K562 (cell line): ENCODE measurements around the gene SMIM11. TPM values are rescaled to one million over a fixed set of nuclear protein-coding genes. Genes with fewer than 3 reads are reported as not detected.

Experiments
- CHD2 ChIP-seq: IDR thresholded peaks from 2 replicates; pipeline ENCODE4 v1.6.1; 2011; ENCODE audit warnings: low read depth, low read length
- POU5F1 ChIP-seq: fragments of 150-350 bp; IDR thresholded peaks from 2 replicates; pipeline ENCODE4 v1.6.1; 2014; ENCODE audit warnings: borderline replicate concordance, low read length, low read depth, mild to moderate bottlenecking; ENCODE audit not compliant: partially characterized antibody
- polyA plus RNA-seq, 8 experiments: library from polyadenylated mRNA; depleted of rRNA in 4 of 8; stranded (reverse) in 5 of 8; unstranded in 3 of 8; fragments of >200 nt; fragmentation: Nextera tagmentation in 2 of 8; fragmentation: Illumina TruSeq in 1 of 8; extraction: Ambion mirVana in 2 of 8; extraction: Trizol in 1 of 8; gene quantifications; 2 replicates each; pipeline versions ENCODE4 v1.2.1 to v1.2.3, GENCODE V29; 2011 to 2014; ENCODE audit warnings: inconsistent platforms in 1 of 8, missing spikeins in 1 of 8
- total RNA-seq, 7 experiments: library from RNA; depleted of rRNA in 6 of 7; stranded (reverse); fragments of >200 nt in 6 of 7; fragmentation: Illumina TruSeq in 2 of 7; extraction: Trizol in 2 of 7; gene quantifications; 2 replicates each; pipeline versions ENCODE4 v1.2.1 to v1.2.3, GENCODE V29; 2011 to 2021; ENCODE audit warnings: low replicate concordance in 1 of 7
- TF ChIP-seq, protein P1 (sequence below): fragments of 250-450 bp; sonication (Bioruptor Pico); IDR thresholded peaks from 2 replicates; pipeline ENCODE4 v1.4.0; 2020; ENCODE audit warnings: mild to moderate bottlenecking, moderate library complexity
- TF ChIP-seq, protein P2 (sequence below): fragments of 200-800 bp; sonication (Bioruptor generic); IDR thresholded peaks from 2 replicates; pipeline ENCODE4 v1.6.1; 2017; ENCODE audit warnings: missing genetic modification characterization, missing compliant biosample characterization

Gene SMIM11
- total and polyA plus RNA-seq, 9 of the 15 experiments (the other 6 are each of a cell fraction or from before 2014, with no cell fraction given), result 3.9 to 113 (median 25.5) TPM

DNA sequence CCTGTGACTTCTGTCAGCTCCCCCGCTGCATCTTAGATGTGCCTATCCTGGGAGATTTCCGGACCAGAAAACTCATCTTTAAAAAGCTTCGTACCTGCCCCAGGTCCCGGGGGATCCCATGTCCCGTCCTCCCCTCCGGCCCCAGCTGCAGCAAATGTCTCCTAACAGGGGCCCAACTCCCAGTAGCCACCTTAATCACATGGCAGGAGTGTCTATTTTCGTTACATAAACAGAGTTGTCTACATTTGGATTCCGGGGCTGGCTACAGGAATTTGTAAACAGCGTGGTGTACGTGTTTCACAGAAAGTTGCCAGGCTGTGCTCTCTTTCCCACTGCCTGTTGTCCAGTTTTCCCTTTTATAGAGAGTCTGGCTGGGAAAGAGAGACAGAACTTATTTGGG lies 29.4 kb upstream of the SMIM11 start (continued):
- TF ChIP-seq, protein P1, sequence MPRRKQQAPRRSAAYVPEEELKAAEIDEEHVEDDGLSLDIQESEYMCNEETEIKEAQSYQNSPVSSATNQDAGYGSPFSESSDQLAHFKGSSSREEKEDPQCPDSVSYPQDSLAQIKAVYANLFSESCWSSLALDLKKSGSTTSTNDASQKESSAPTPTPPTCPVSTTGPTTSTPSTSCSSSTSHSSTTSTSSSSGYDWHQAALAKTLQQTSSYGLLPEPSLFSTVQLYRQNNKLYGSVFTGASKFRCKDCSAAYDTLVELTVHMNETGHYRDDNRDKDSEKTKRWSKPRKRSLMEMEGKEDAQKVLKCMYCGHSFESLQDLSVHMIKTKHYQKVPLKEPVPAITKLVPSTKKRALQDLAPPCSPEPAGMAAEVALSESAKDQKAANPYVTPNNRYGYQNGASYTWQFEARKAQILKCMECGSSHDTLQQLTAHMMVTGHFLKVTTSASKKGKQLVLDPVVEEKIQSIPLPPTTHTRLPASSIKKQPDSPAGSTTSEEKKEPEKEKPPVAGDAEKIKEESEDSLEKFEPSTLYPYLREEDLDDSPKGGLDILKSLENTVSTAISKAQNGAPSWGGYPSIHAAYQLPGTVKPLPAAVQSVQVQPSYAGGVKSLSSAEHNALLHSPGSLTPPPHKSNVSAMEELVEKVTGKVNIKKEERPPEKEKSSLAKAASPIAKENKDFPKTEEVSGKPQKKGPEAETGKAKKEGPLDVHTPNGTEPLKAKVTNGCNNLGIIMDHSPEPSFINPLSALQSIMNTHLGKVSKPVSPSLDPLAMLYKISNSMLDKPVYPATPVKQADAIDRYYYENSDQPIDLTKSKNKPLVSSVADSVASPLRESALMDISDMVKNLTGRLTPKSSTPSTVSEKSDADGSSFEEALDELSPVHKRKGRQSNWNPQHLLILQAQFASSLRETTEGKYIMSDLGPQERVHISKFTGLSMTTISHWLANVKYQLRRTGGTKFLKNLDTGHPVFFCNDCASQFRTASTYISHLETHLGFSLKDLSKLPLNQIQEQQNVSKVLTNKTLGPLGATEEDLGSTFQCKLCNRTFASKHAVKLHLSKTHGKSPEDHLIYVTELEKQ, result no peak
- TF ChIP-seq CHD2 (no peak), POU5F1 (no peak)
- TF ChIP-seq, protein P2, sequence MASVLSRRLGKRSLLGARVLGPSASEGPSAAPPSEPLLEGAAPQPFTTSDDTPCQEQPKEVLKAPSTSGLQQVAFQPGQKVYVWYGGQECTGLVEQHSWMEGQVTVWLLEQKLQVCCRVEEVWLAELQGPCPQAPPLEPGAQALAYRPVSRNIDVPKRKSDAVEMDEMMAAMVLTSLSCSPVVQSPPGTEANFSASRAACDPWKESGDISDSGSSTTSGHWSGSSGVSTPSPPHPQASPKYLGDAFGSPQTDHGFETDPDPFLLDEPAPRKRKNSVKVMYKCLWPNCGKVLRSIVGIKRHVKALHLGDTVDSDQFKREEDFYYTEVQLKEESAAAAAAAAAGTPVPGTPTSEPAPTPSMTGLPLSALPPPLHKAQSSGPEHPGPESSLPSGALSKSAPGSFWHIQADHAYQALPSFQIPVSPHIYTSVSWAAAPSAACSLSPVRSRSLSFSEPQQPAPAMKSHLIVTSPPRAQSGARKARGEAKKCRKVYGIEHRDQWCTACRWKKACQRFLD, result no peak
- TF ChIP-seq, all 486 proteins: peak for 0
